ENCODE results near the gene PEDS1. TPM values are rescaled to one million over a fixed set of nuclear protein-coding genes. Genes with fewer than 3 reads are reported as not detected.

Gene PEDS1
- total RNA-seq, 2 donors from 2014 or later: 21.2 to 34.3 TPM

GRCh38 chr20:50125279-50125678, 28.2 kb downstream of the PEDS1 start:
- no peak overlapping the region for H3K27ac ChIP-seq
- no peak for DNase-seq (ENCODE audit: low spot score)
- no peaks in the 10 kb centered on the region for H3K9me3 ChIP-seq
- H3K36me3 ChIP-seq: peaks cover 42% of the 10 kb centered on the region
- H3K4me1 ChIP-seq (ENCODE audit: control insufficient read depth in 1 of 2, low read depth in 2 of 2): peaks cover 5 to 9% of the 10 kb centered on the region in 2 donors
- H3K4me3 ChIP-seq: no peak overlapping the region
- no peak for TF ChIP-seq CTCF (IDR thresholded peaks at IDR 0.05)
- ATAC-seq (ENCODE audit: insufficient number of reproducible peaks, low FRiP score, low read depth): no peak
- H3K27me3 ChIP-seq (replicated peaks; ENCODE audit: insufficient read depth): no peaks in the 10 kb centered on the region

DNA sequence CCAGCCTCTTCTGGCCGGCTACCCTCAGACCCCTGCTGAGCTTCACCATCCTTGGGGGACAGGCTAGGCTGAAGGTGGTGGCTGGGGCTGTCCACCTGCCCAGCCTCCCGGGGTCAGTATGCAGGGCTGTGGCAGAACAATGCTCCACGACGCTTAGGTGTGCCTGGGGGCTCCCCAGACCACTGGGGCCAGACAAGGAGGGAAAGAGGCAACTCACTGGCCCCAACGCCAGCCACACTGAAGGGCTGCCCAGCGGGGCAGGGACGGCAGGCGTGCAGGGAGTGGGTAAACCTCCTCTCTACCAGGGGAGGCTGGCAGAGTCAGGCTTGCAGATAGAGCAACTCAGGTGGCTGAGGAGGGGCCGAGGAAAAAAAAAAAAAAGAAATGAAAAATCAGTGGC, 29.0 kb downstream of the PEDS1 start:
- H3K4me1 ChIP-seq (ENCODE audit: control insufficient read depth in 1 of 2, low read depth in 2 of 2): peaks cover 0 to 2% of the 10 kb centered on the region in 2 donors
- DNase-seq (ENCODE audit: low spot score) (no peak), ATAC-seq (ENCODE audit: insufficient number of reproducible peaks, low FRiP score, low read depth) (no peak)
- H3K9me3 ChIP-seq: no peaks in the 10 kb centered on the region
- no peak overlapping the region for H3K4me3 ChIP-seq
- no peak for TF ChIP-seq CTCF (IDR thresholded peaks at IDR 0.05)
- H3K27ac ChIP-seq: no peak overlapping the region
- H3K27me3 ChIP-seq (replicated peaks; ENCODE audit: insufficient read depth): no peaks in the 10 kb centered on the region
- H3K36me3 ChIP-seq: peaks cover 42% of the 10 kb centered on the region

DNA sequence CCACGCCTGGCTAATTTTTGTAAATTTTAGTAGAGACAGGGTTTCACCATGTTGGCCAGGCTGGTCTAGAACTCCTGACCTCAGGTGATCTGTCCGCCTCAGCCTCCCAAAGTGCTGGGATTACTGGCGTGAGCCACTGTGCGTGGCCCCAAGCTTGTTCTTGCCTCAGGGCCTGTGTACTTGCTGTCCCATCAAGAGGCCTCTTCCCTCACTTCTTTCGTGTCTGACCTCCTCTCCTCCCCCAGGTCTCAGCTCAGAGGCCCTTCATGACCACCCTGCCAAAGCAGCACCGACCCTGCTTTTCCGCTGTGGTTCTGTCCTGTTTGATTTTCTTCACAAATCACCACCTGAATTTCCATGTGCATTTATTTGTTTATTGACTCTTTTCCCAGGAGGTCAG, 30.1 kb downstream of the PEDS1 start:
- Histone ChIP-seq H3K36me3 (peaks cover 36% of the 10 kb centered on the region), H3K4me1 (ENCODE audit: control insufficient read depth in 1 of 2, low read depth in 2 of 2) (no peaks in the 10 kb centered on the region), H3K27ac (no peak overlapping the region), H3K9me3 (no peaks in the 10 kb centered on the region), H3K27me3 (replicated peaks; ENCODE audit: insufficient read depth) (no peaks in the 10 kb centered on the region), H3K4me3 (no peak overlapping the region)
- no peak for ATAC-seq (ENCODE audit: insufficient number of reproducible peaks, low FRiP score, low read depth)
- no peak for TF ChIP-seq CTCF (IDR thresholded peaks at IDR 0.05)
- no peak for DNase-seq (ENCODE audit: low spot score)

DNA sequence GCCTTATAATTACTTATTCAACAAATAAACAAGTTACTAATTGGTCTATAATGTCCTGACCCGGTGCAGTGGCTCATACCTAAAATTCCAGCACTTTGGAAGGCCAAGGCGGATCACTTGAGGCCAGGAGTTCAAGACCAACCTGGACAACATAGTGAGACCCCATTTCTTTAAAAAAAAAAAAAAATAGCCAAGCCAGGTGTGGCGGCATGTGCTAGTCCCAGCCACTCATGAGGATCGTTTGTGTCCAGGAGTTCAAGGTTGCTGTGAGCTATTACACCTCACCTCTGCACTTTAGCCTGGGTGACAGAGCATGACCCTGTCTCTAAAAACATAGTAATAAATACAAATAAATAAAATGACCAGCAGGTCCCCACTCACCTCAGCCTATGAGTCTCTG, 30.8 kb downstream of the PEDS1 start:
- Histone ChIP-seq H3K4me1 (ENCODE audit: control insufficient read depth in 1 of 2, low read depth in 2 of 2) (no peaks in the 10 kb centered on the region), H3K27ac (no peak overlapping the region), H3K9me3 (no peaks in the 10 kb centered on the region), H3K27me3 (replicated peaks; ENCODE audit: insufficient read depth) (no peaks in the 10 kb centered on the region), H3K4me3 (no peak overlapping the region), H3K36me3 (peaks cover 30% of the 10 kb centered on the region)
- DNase-seq (ENCODE audit: low spot score): no peak
- TF ChIP-seq CTCF (IDR thresholded peaks at IDR 0.05): no peak
- ATAC-seq (ENCODE audit: insufficient number of reproducible peaks, low FRiP score, low read depth): no peak

- no peaks in the 10 kb centered on the region for H3K27me3 ChIP-seq (replicated peaks; ENCODE audit: insufficient read depth)
- no peak for ATAC-seq (ENCODE audit: insufficient number of reproducible peaks, low FRiP score, low read depth)
- H3K36me3 ChIP-seq: peaks cover 21% of the 10 kb centered on the region
- H3K9me3 ChIP-seq: no peaks in the 10 kb centered on the region
- no peak for TF ChIP-seq CTCF (IDR thresholded peaks at IDR 0.05)
- H3K4me3 ChIP-seq: no peak overlapping the region
- no peak for DNase-seq (ENCODE audit: low spot score)
- no peak overlapping the region for H3K27ac ChIP-seq
- no peaks in the 10 kb centered on the region for H3K4me1 ChIP-seq (ENCODE audit: control insufficient read depth in 1 of 2, low read depth in 2 of 2)
Measured at GRCh38 chr20:50121858-50122271, 31.7 kb downstream of the PEDS1 start.
